Testis (tissue), 3 donors: ENCODE data around the gene ENG. TPM values are rescaled to one million over a fixed set of nuclear protein-coding genes. Genes with fewer than 3 reads are reported as not detected.

Experiments used
- DNase-seq: peaks from one replicate; pipeline ENCODE4 v3.0.0-alpha.2; 2019
- H3K27ac ChIP-seq, 2 donors: fragments of 200-600 bp; sonication (generic); one replicate each; pipeline ENCODE4 v1.5.1; 2019
- H3K27me3 ChIP-seq: fragments of 200-600 bp; sonication (generic); one replicate; pipeline ENCODE4 v1.5.1; 2019
- H3K36me3 ChIP-seq: fragments of 200-600 bp; sonication (generic); one replicate; pipeline ENCODE4 v1.5.1; 2017; ENCODE audit warnings: low read depth; ENCODE audit errors: missing control alignments
- H3K4me1 ChIP-seq: fragments of 200-600 bp; sonication (generic); one replicate; pipeline ENCODE4 v1.5.1; 2019
- H3K4me3 ChIP-seq, 2 donors: fragments of 200-600 bp; sonication (generic); one replicate each; pipeline ENCODE4 v1.5.1; 2017 to 2019
- H3K9me3 ChIP-seq: fragments of 200-600 bp; sonication (generic); one replicate; pipeline ENCODE4 v1.5.1; 2017
- POLR2A ChIP-seq: fragments of 450-650 bp; IDR thresholded peaks from one replicate; pipeline ENCODE4 v1.6.1; 2017; ENCODE audit warnings: antibody characterized with exemption, mild to moderate bottlenecking, moderate library complexity
- WGBS, 2 donors: methylation state at CpG; one replicate each; pipeline ENCODE4 v1.1.5; 2018; 5-methylcytosine and 5-hydroxymethylcytosine counted together
- intact Hi-C: fragments of 100-400 bp; cut with DNase I; formaldehyde crosslinking; loops from one replicate; pipeline ENCODE4 v1.15.1; 2023; ENCODE audit warnings: low total_unique reads
- polyA plus RNA-seq: library from polyadenylated mRNA; stranded (reverse); fragments of 350-450 nt; fragmentation: Illumina TruSeq; extraction: RNeasy Lipid Tissue Mini Kit (QIAGEN cat#74804); gene quantifications from one replicate; pipeline ENCODE4 v1.2.3, GENCODE V29; 2014; ENCODE audit warnings: low read depth, low replicate concordance; ENCODE audit not compliant: insufficient read depth
- total RNA-seq, 2 donors: library from RNA; depleted of rRNA; stranded (reverse); fragments of >200 nt; gene quantifications; one replicate each; pipeline ENCODE4 v1.2.3, GENCODE V29; 2016
- TF ChIP-seq, protein P1 (sequence below), 3 experiments: fragments of 450-650 bp in 2 of 3; fragments of 200-600 bp in 1 of 3; sonication (generic) in 1 of 3; IDR thresholded peaks; one replicate each; pipeline ENCODE4 v1.5.1; 2016 to 2019; ENCODE audit warnings: antibody characterized with exemption in 3 of 3, mild to moderate bottlenecking in 2 of 3, moderate library complexity in 1 of 3

Gene ENG
- total and polyA plus RNA-seq, 3 donors from 2014 or later = 132 to 214 (median 144) TPM

DNA sequence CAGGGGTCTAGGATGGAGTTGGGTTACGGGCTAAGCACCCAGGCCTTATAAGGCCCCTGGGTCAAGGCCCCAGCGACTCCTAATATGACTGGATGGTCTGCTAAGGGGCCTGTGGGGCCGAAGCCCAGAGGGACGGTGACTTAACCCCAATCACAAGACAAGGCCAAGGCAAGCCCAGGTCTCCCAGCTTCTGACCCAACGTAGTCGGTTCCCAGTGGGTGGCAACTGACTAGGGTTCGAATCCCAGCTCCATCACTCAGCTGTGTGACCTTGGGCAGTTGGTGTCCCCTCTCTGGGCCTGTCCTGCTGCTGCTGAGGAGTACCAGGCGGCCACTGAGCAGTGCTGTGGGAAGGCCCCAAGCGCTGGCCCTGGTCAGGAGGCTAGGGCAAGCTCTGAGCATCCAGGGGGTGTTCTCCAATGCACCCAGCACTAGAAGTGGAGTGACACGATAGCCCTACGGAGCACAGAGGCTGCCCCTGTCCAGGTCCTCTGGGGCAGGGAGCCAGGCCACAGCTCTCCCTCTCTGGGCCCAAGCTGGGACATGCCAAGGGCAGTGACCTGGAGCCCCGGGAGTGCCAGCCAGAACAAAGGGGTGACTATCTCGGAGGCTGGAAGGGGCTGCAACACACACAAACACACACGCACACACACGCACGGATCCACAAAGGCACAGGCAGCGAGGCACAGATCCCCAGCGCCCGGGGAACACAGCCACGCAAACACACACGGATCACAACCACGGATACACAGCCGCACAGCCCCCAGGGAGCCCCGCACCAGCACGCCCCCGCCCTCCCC is 22.5 kb upstream of the ENG start:
- peak overlapping the region; percentile 24 to 35 for H3K27ac ChIP-seq
- WGBS, 2 donors = 21% methylated on average over 22 of the region's 26 CpGs; no CpG with 5 or more reads in 1 of the 2 donors
- H3K9me3 ChIP-seq = no peaks in the 10 kb centered on the region
- peak; percentile 41 for DNase-seq
- H3K4me1 ChIP-seq = peaks cover 46% of the 10 kb centered on the region
- H3K27me3 ChIP-seq = no peaks in the 10 kb centered on the region
- TF ChIP-seq, protein P1, sequence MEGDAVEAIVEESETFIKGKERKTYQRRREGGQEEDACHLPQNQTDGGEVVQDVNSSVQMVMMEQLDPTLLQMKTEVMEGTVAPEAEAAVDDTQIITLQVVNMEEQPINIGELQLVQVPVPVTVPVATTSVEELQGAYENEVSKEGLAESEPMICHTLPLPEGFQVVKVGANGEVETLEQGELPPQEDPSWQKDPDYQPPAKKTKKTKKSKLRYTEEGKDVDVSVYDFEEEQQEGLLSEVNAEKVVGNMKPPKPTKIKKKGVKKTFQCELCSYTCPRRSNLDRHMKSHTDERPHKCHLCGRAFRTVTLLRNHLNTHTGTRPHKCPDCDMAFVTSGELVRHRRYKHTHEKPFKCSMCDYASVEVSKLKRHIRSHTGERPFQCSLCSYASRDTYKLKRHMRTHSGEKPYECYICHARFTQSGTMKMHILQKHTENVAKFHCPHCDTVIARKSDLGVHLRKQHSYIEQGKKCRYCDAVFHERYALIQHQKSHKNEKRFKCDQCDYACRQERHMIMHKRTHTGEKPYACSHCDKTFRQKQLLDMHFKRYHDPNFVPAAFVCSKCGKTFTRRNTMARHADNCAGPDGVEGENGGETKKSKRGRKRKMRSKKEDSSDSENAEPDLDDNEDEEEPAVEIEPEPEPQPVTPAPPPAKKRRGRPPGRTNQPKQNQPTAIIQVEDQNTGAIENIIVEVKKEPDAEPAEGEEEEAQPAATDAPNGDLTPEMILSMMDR (IDR thresholded peaks at IDR 0.05) = no peak
- TF ChIP-seq POLR2A = no peak
- intact Hi-C loops = loop anchor here (10.0 kb wide), 1 partner anchor 142 kb away; the partner anchor contains the start of gene TOR2A
- no peaks in the 10 kb centered on the region for H3K36me3 ChIP-seq
- H3K4me3 ChIP-seq = peak overlapping the region; percentile 62 to 74

DNA sequence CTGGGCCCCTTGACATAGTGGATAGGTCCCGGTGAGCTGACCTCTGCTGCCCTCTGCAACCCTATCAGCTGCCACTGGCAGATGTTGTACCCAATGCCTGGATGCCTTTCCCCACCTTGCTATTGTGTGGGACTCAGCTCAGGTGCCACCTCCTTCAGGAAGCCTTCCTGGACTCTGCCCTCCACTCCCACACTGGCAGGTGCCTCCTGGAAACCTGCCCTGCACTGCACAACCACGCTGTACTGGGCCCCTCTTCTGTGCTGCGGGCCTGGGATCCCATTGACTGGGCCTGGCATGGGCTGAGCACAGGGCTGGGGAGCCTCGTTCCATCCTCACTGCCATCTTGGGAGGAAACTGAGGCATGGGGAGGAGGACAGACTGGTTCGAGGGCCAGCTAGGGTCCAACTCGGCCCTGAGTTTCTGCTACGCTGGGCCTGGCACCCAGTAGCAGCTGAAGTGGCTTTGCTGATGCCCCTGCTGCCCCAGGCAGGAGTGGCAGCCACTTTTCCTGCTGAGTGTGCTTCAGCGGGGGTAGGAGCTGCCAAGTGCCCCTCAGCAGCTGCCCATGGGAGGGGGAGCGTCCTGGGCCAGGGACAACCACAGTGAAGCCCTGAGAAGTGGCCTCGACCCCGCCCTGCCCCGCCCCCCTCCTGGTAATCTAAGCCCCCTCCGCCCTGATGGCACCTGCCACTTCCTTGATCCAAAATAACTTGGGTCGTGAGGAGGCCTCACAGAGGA is 21.7 kb upstream of the ENG start:
- Histone ChIP-seq H3K4me1 (peaks cover 46% of the 10 kb centered on the region), H3K4me3 (no peak overlapping the region), H3K9me3 (no peaks in the 10 kb centered on the region), H3K27ac (peak overlapping the region; percentile 35 to 56), H3K27me3 (no peaks in the 10 kb centered on the region), H3K36me3 (no peaks in the 10 kb centered on the region)
- DNase-seq = no peak
- WGBS, 2 donors = 58 to 60% methylated on average over 4 to 13 of the region's 14 CpGs
- TF ChIP-seq, protein P1 (IDR thresholded peaks at IDR 0.05) = no peak
- no peak for TF ChIP-seq POLR2A
- intact Hi-C loops = loop anchor here (10.0 kb wide), 1 partner anchor 141 kb away; the partner anchor contains the start of gene TOR2A

DNA sequence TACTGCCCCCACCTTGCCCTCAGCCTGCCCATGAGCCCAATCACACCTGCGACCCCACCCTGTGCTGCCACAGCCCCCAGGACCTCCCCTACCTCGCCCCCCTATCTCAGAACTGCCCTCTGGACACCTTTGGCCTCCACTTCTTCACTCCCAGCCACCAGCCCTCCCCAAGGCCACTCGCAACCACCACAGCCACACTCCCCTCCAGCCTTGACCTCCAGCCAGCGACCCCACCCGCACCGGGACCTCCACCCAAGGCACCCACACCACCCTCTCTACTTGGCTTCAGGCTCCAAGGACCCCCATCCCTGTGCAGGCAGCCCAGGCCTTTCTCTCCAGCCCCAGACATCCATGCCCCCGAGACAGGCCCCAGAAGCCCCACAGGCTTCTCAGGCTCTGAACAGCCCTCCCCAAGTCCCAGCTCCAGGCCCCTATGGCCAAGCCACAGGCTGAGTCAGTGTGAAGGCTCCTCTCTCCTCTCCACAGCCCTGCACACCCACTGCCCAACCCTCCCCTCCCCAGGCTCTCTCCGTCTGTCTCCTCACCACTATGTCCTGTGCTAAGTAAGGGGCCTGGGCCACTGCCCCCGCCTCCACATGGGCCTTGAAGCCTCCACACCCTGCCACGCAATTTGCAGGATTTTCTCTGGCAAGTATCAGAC is 21.0 kb upstream of the ENG start:
- no peak for DNase-seq
- intact Hi-C loops = loop anchor here (10.0 kb wide), 1 partner anchor 141 kb away; the partner anchor contains the start of gene TOR2A
- peaks cover 46% of the 10 kb centered on the region for H3K4me1 ChIP-seq
- H3K9me3 ChIP-seq = no peaks in the 10 kb centered on the region
- no peaks in the 10 kb centered on the region for H3K36me3 ChIP-seq
- whole genome bisulfite sequencing, 2 donors = 52 to 68% methylated on average over 10 of the region's 10 CpGs
- TF ChIP-seq, protein P1 (IDR thresholded peaks at IDR 0.05) = no peak
- TF ChIP-seq POLR2A = no peak
- no peaks in the 10 kb centered on the region for H3K27me3 ChIP-seq
- H3K4me3 ChIP-seq = no peak overlapping the region
- H3K27ac ChIP-seq = peak overlapping the region; percentile 56 to 66

DNA sequence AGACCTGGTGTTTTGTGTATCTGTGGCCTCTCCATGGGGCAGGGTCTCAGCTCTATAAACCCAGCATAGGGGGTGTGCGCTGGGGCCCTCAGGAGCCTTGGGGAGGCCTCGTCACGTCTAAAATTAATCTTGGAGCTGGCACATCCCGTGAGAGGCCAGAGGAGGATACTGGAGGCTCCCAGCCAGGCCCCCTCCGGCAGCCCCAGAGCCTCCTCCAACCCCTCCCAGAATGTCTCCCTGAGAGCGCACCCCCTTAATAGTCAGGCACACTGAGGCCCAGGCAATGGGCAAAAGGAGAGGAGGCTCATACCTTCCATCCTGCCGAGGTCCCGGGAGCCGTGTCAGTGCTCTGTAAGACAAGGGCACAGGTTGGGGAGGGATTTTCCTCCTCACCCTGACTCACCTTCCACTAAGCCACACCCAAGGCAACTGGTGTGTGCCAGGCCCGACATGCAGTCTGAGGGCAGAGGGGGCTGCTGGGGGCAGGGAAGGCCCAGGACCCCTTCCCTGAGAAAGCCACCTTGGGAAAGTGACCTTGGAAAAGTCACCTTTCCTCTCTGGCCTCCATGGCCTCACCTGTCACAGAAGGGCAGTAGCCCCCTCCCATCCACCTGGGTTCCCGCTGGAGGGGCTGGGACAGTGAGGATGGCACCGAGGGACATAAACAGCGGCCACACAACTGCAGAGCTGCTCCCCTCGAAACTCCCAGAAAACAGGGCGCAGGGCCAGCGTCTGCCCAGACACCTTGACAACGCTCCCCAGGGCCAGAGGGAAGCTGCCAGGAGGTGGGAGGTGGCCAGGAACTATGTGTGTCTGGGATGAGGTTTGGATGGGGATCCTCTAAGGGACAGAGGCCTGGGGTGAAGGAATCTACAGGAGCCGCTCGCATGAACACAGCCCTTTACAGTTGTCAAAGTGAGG is 20.1 kb upstream of the ENG start:
- 60 to 62% methylated on average over 11 to 19 of the region's 19 CpGs for WGBS, 2 donors
- TF ChIP-seq POLR2A = no peak
- TF ChIP-seq, protein P1 (IDR thresholded peaks at IDR 0.05) = no peak
- no peak for DNase-seq
- Histone ChIP-seq H3K4me1 (peaks cover 50% of the 10 kb centered on the region), H3K9me3 (no peaks in the 10 kb centered on the region), H3K27me3 (no peaks in the 10 kb centered on the region), H3K36me3 (no peaks in the 10 kb centered on the region), H3K4me3 (no peak overlapping the region), H3K27ac (peak overlapping the region; percentile 56 to 66)
- intact Hi-C loops = loop anchor here (10.0 kb wide), 1 partner anchor 140 kb away; the partner anchor contains the start of gene TOR2A
